K562 (cell line): Measurements from ENCODE around the gene SCAMP5. TPM values are rescaled to one million over a fixed set of nuclear protein-coding genes. Genes with fewer than 3 reads are reported as not detected.

ENCODE experiments used
- ATAC-seq: fragments of 200-7000 bp; cut with Tn5 transposase; 3 replicates; pipeline ENCODE4 v1.9.1; 2020; ENCODE audit warnings: moderate library complexity
- BruUV-seq: library from RNA; stranded (reverse); fragments of 400-500 nt; replicated peaks from 2 replicates; lab custom pipeline; 2021; lab: Mats Ljungman, UMichigan
- CTCF ChIA-PET: fragments of 300-600 bp; formaldehyde crosslinking; extraction: SDS; loops from one replicate; lab custom pipeline; 2021; ENCODE audit warnings: low intra/inter-chr PET ratio; lab: Yijun Ruan, JAX
- POLR2A ChIA-PET: fragments of 300-600, 350-650 bp; sonication (Branson Sonifier 250); formaldehyde crosslinking; extraction: SDS; loops from one replicate; lab custom pipeline; 2021; ENCODE audit warnings: antibody characterized with exemption, inconsistent platforms; lab: Yijun Ruan, JAX
- DNase-seq, 4 experiments: peaks; one replicate each; pipeline versions ENCODE4 v3.0.0 to v3.0.0-alpha.2; 2011 to 2018; ENCODE audit warnings: low spot score in 3 of 4, mixed read lengths in 3 of 4; ENCODE audit errors: extremely low read depth in 1 of 4
- FAIRE-seq: peaks from 2 replicates; lab custom pipeline; 2011; peaks lifted over from hg19 to GRCh38; lab: Jason Lieb, UNC
- H2AFZ ChIP-seq: 2 replicates; pipeline ENCODE4 v1.6.0; 2011; ENCODE audit warnings: low read depth, low read length, control low read depth, inconsistent platforms
- H3K27ac ChIP-seq: fragments of 200-600 bp; 3 replicates; pipeline ENCODE4 v1.8.0; 2011; ENCODE audit warnings: low read depth, mild to moderate bottlenecking, control low read depth, inconsistent platforms, low read length, moderate library complexity, mixed read lengths; ENCODE audit errors: extremely low read depth
- H3K27me3 ChIP-seq, 2 experiments: fragments of 300-600 bp in 1 of 2; 2 replicates in 1 of 2; 3 replicates in 1 of 2; pipeline versions ENCODE4 v1.6.0 to v1.8.0; 2011; ENCODE audit warnings: inconsistent platforms in 2 of 2, low read length in 2 of 2, mild to moderate bottlenecking in 1 of 2, mixed read lengths in 1 of 2, moderate library complexity in 1 of 2; ENCODE audit not compliant: control insufficient read depth in 2 of 2, insufficient read depth in 2 of 2
- H3K36me3 ChIP-seq: fragments of 300-600 bp; 3 replicates; pipeline ENCODE4 v1.8.0; 2011; ENCODE audit warnings: mild to moderate bottlenecking, low read length, inconsistent platforms; ENCODE audit not compliant: control insufficient read depth, insufficient read depth
- H3K4me1 ChIP-seq, 2 experiments: fragments of 200-600 bp in 1 of 2; replicated peaks in 1 of 2; 2 replicates in 1 of 2; 3 replicates in 1 of 2; pipeline versions ENCODE4 v1.5.1 to v1.8.0; 2011; ENCODE audit warnings: inconsistent platforms in 2 of 2, low read length in 2 of 2, mild to moderate bottlenecking in 1 of 2, mixed read lengths in 1 of 2, moderate library complexity in 1 of 2; ENCODE audit not compliant: control insufficient read depth in 2 of 2, insufficient read depth in 2 of 2
- H3K4me2 ChIP-seq: 2 replicates; pipeline ENCODE4 v1.6.1; 2011; ENCODE audit warnings: low read length, control low read depth, inconsistent platforms, mixed read lengths; ENCODE audit not compliant: insufficient read depth
- H3K4me3 ChIP-seq: fragments of 200-600 bp; sonication (generic), shearing (Covaris generic); 2 replicates; pipeline ENCODE4 v1.5.1; 2016; ENCODE audit warnings: control low read depth, inconsistent platforms
- H3K79me2 ChIP-seq: fragments of 200-600 bp; 3 replicates; pipeline ENCODE4 v1.8.0; 2011; ENCODE audit warnings: low read length, inconsistent platforms; ENCODE audit not compliant: control insufficient read depth, insufficient read depth
- H3K9ac ChIP-seq, 2 experiments: 2 replicates each; pipeline versions ENCODE4 v1.6.0 to v1.6.1; 2011; ENCODE audit warnings: low read depth in 2 of 2, low read length in 2 of 2, control low read depth in 1 of 2, inconsistent platforms in 1 of 2, mild to moderate bottlenecking in 1 of 2, mixed read lengths in 1 of 2; ENCODE audit not compliant: insufficient read depth in 1 of 2
- H3K9me1 ChIP-seq: one replicate; pipeline ENCODE4 v1.6.0; 2011; ENCODE audit warnings: inconsistent platforms, mild to moderate bottlenecking, low read length, moderate library complexity; ENCODE audit not compliant: control insufficient read depth, insufficient read depth
- H3K9me3 ChIP-seq: replicated peaks from 2 replicates; pipeline ENCODE4 v1.5.1; 2011; ENCODE audit warnings: low read depth, low read length, inconsistent platforms; ENCODE audit not compliant: control insufficient read depth, insufficient read depth
- H4K20me1 ChIP-seq: replicated peaks from 2 replicates; pipeline ENCODE4 v1.6.1; 2011; ENCODE audit warnings: low read length, inconsistent platforms, mixed read lengths; ENCODE audit not compliant: control insufficient read depth, insufficient read depth
- ADNP ChIP-seq: fragments of 200-800 bp; sonication (Bioruptor generic); IDR thresholded peaks from 2 replicates; pipeline ENCODE4 v1.6.1; 2016; ENCODE audit warnings: missing genetic modification characterization, missing compliant biosample characterization
- CEBPG ChIP-seq, 3 experiments: fragments of 200-800 bp in 1 of 3; sonication (Bioruptor generic) in 1 of 3; sonication (generic) in 1 of 3; formaldehyde crosslinking in 1 of 3; IDR thresholded peaks in 2 of 3; conservative IDR thresholded peaks in 1 of 3; 2 replicates each; pipeline versions ENCODE4 v1.6.1 to v1.8.0; 2016 to 2022; ENCODE audit warnings: missing compliant biosample characterization in 2 of 3, missing genetic modification characterization in 2 of 3, mild to moderate bottlenecking in 1 of 3, missing genetic modification reagents in 1 of 3
- GTF2F1 ChIP-seq: IDR thresholded peaks from 2 replicates; pipeline ENCODE4 v1.6.1; 2011; ENCODE audit warnings: low read depth, low read length, improper control_type of control experiment
- HMG20A ChIP-seq: fragments of 450-650 bp; formaldehyde crosslinking; conservative IDR thresholded peaks from 2 replicates; pipeline ENCODE4 v1.4.0; 2020; ENCODE audit warnings: mild to moderate bottlenecking, mixed read lengths
- MGA ChIP-seq: fragments of 450-650 bp; IDR thresholded peaks from 2 replicates; pipeline ENCODE4 v1.6.1; 2016; ENCODE audit warnings: mild to moderate bottlenecking, moderate library complexity
- SAP30 ChIP-seq: fragments of 200-600 bp; sonication (generic); IDR thresholded peaks from 2 replicates; pipeline ENCODE4 v1.6.1; 2012; ENCODE audit warnings: borderline replicate concordance, low read depth, mild to moderate bottlenecking, moderate library complexity, low read length, control low read depth, inconsistent platforms; ENCODE audit not compliant: insufficient read depth, poor library complexity, severe bottlenecking
- SMARCE1 ChIP-seq: fragments of 450-650 bp; IDR thresholded peaks from 2 replicates; pipeline ENCODE4 v1.7.1; 2016; ENCODE audit warnings: mild to moderate bottlenecking
- ZNF384 ChIP-seq: IDR thresholded peaks from 2 replicates; pipeline ENCODE4 v1.6.1; 2012; ENCODE audit warnings: low read depth, low read length, improper control_type of control experiment
- WGBS: fragments of 100-300 bp; shearing (Covaris generic); methylation state at CpG from one replicate; pipeline ENCODE4 v1.1.6; 2016; ENCODE audit warnings: low coverage, mixed read lengths; ENCODE audit not compliant: insufficient coverage; ENCODE audit errors: missing lambda C conversion rate; 5-methylcytosine and 5-hydroxymethylcytosine counted together
- in situ Hi-C: fragments of 300-500 bp; cut with MboI; formaldehyde crosslinking; loops from 4 replicates; pipeline ENCODE4 v1.15.0; 2018; ENCODE audit warnings: inconsistent platforms, mixed read lengths
- intact Hi-C: fragments of 100-400 bp; cut with micrococcal nuclease; formaldehyde crosslinking; loops from 2 replicates; pipeline ENCODE4 v1.14.2; 2022
- polyA plus RNA-seq, 8 experiments: library from polyadenylated mRNA; depleted of rRNA in 4 of 8; stranded (reverse) in 5 of 8; unstranded in 3 of 8; fragments of >200 nt; fragmentation: Nextera tagmentation in 2 of 8; fragmentation: Illumina TruSeq in 1 of 8; extraction: Ambion mirVana in 2 of 8; extraction: Trizol in 1 of 8; gene quantifications; 2 replicates each; pipeline versions ENCODE4 v1.2.1 to v1.2.3, GENCODE V29; 2011 to 2014; ENCODE audit warnings: inconsistent platforms in 1 of 8, missing spikeins in 1 of 8
- total RNA-seq, 7 experiments: library from RNA; depleted of rRNA in 6 of 7; stranded (reverse); fragments of >200 nt in 6 of 7; fragmentation: Illumina TruSeq in 2 of 7; extraction: Trizol in 2 of 7; gene quantifications; 2 replicates each; pipeline versions ENCODE4 v1.2.1 to v1.2.3, GENCODE V29; 2011 to 2021; ENCODE audit warnings: low replicate concordance in 1 of 7

SCAMP5 gene
- total and polyA plus RNA-seq, 9 of the 15 experiments (the other 6 are each of a cell fraction or from before 2014, with no cell fraction given) = 0.09 to 0.29 (median 0.19) TPM; not detected in 5

GRCh38 chr15:75065467-75065850 lies 70.1 kb downstream of the SCAMP5 start:
- 0% methylated on average over 1 of the region's 1 CpG for WGBS
- ATAC-seq (peak; percentile 57), DNase-seq (peak in 1 of 4 experiments; percentile 39), FAIRE-seq (no peak)
- Histone ChIP-seq H3K9me1 (no peaks in the 10 kb centered on the region), H3K4me1 (peaks cover 6 to 26% of the 10 kb centered on the region in 2 experiments; a peak in 4 of 5 replicates), H3K27ac (no peak overlapping the region), H3K36me3 (no peaks in the 10 kb centered on the region), H4K20me1 (peaks cover 10% of the 10 kb centered on the region), H3K9ac (no peak overlapping the region), H2AFZ (no peak overlapping the region), H3K79me2 (no peaks in the 10 kb centered on the region), H3K9me3 (no peaks in the 10 kb centered on the region), H3K4me2 (no peak overlapping the region), H3K27me3 (peaks cover 0 to 9% of the 10 kb centered on the region in 2 experiments; a peak in 2 of 5 replicates), H3K4me3 (no peak overlapping the region)
- BruUV-seq = no TSS peak
- intact Hi-C loops = loop anchor here (5.0 kb wide), 1 partner anchor 97 kb away; no protein-coding TSS in a partner anchor
- TF ChIP-seq ADNP (tag) (0 out of 2 replicates have a peak, but pooled peaks have one; percentile 14), ZNF384 (0 out of 2 replicates have a peak, but pooled peaks have one; percentile 7), CEBPG (CRISPR knock-in tag; IDR thresholded peaks at IDR 0.05) (0 out of 2 replicates have a peak, but pooled peaks have one; percentile 17), CEBPG (tag; conservative IDR thresholded peaks at IDR 0.05 in 1 of 2, IDR thresholded peaks at IDR 0.05 in 1 of 2) (no peak), GTF2F1 (no peak), SMARCE1 (no peak), SAP30 (no peak), MGA (no peak), HMG20A (CRISPR knock-in tag) (no peak)
- ChIA-PET POLR2A (interaction anchor here (0.7 to 3.0 kb wide), 9 partner anchors 8 to 1119 kb away, joined by 3 to 16 read pairs (median 5); no protein-coding TSS in a partner anchor), CTCF (no interaction called here)
- in situ Hi-C loops = no loop called here
